ENCODE results near the gene EGFR.

Gene EGFR

GRCh38 chr7:55109404-55110167, 90.8 kb downstream of the EGFR start:
- TF ChIP-seq, protein P1, sequence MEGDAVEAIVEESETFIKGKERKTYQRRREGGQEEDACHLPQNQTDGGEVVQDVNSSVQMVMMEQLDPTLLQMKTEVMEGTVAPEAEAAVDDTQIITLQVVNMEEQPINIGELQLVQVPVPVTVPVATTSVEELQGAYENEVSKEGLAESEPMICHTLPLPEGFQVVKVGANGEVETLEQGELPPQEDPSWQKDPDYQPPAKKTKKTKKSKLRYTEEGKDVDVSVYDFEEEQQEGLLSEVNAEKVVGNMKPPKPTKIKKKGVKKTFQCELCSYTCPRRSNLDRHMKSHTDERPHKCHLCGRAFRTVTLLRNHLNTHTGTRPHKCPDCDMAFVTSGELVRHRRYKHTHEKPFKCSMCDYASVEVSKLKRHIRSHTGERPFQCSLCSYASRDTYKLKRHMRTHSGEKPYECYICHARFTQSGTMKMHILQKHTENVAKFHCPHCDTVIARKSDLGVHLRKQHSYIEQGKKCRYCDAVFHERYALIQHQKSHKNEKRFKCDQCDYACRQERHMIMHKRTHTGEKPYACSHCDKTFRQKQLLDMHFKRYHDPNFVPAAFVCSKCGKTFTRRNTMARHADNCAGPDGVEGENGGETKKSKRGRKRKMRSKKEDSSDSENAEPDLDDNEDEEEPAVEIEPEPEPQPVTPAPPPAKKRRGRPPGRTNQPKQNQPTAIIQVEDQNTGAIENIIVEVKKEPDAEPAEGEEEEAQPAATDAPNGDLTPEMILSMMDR (IDR thresholded peaks at IDR 0.05; ENCODE audit: borderline replicate concordance, insufficient read depth, low read depth, low read length), result no peak
- no peak overlapping the region for H3K4me3 ChIP-seq (ENCODE audit: low read depth, low read length)

DNA sequence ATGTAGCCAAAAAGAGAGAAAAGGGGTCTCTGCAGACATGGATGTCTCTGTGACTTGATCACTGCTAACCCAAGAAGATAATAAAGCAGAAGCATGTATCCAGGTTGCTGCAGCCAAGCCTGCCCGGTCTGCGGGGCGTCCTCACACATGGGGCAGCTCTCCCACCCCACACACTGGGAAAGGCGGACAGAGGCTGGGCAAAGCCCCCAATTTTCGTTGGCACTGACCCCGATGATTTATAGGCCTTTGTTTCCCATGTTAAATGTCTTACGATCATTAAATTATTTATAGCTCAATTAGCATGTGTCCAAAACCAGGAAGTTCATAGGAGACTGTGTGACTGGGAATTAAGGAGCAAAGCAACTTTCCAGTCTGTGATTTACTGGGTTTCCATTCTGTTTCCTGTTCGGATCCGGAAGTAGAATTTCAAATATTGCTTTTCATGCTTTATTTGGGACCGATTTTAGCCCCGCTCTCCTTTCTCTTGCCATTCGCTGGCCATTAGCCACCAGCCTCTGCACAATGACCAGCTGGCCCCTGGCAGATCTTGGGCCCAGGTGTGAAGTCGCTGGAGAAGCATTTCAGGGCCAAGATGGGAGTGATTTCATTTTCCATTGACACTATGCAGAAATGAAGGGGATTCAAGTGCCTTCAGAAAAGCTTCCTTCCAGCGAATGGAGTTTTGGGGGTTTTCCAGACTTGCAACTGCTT, 91.6 kb downstream of the EGFR start:
- TF ChIP-seq, protein P1 (IDR thresholded peaks at IDR 0.05; ENCODE audit: borderline replicate concordance, insufficient read depth, low read depth, low read length), result no peak
- H3K4me3 ChIP-seq (ENCODE audit: low read depth, low read length), result no peak overlapping the region

- TF ChIP-seq, protein P1 (IDR thresholded peaks at IDR 0.05; ENCODE audit: borderline replicate concordance, insufficient read depth, low read depth, low read length), result no peak
- no peak overlapping the region for H3K4me3 ChIP-seq (ENCODE audit: low read depth, low read length)
Observed at GRCh38 chr7:55110993-55111361, 92.2 kb downstream of the EGFR start.

- TF ChIP-seq, protein P1 (IDR thresholded peaks at IDR 0.05; ENCODE audit: borderline replicate concordance, insufficient read depth, low read depth, low read length), result no peak
- no peak overlapping the region for H3K4me3 ChIP-seq (ENCODE audit: low read depth, low read length)
Observed at GRCh38 chr7:55112056-55112455, 93.2 kb downstream of the EGFR start.

GRCh38 chr7:55113760-55114540, 95.1 kb downstream of the EGFR start:
- TF ChIP-seq, protein P1 (IDR thresholded peaks at IDR 0.05; ENCODE audit: borderline replicate concordance, insufficient read depth, low read depth, low read length), result no peak
- no peak overlapping the region for H3K4me3 ChIP-seq (ENCODE audit: low read depth, low read length)

- no peak overlapping the region for H3K4me3 ChIP-seq (ENCODE audit: low read depth, low read length)
- TF ChIP-seq, protein P1 (IDR thresholded peaks at IDR 0.05; ENCODE audit: borderline replicate concordance, insufficient read depth, low read depth, low read length), result no peak
Observed at GRCh38 chr7:55117286-55117685, 98.5 kb downstream of the EGFR start.

All from GM12875 (cell line).